Hepatocyte (in vitro differentiated cells): Measurements from ENCODE around the gene ENPP1. TPM values are rescaled to one million over a fixed set of nuclear protein-coding genes. Genes with fewer than 3 reads are reported as not detected.

Experiments used
- DNase-seq: peaks from one replicate; pipeline ENCODE4 v3.0.0-alpha.2; 2016; ENCODE audit warnings: low spot score
- H2AFZ ChIP-seq: fragments of 200-600 bp; sonication (generic); 2 replicates; pipeline ENCODE4 v1.6.0; 2016; ENCODE audit warnings: antibody characterized with exemption, mild to moderate bottlenecking
- H3K27ac ChIP-seq: fragments of 200-600 bp; sonication (generic); 2 replicates; pipeline ENCODE4 v1.5.1; 2016; ENCODE audit warnings: mild to moderate bottlenecking
- H3K27me3 ChIP-seq: fragments of 200-600 bp; sonication (generic); 2 replicates; pipeline ENCODE4 v1.6.1; 2016
- H3K36me3 ChIP-seq: fragments of 200-600 bp; sonication (generic); replicated peaks from 2 replicates; pipeline ENCODE4 v1.5.1; 2016; ENCODE audit warnings: low read depth; ENCODE audit not compliant: insufficient read depth
- H3K4me1 ChIP-seq: fragments of 200-600 bp; sonication (generic); 2 replicates; pipeline ENCODE4 v1.5.1; 2016; ENCODE audit warnings: mild to moderate bottlenecking, moderate library complexity; ENCODE audit not compliant: insufficient read depth
- H3K4me2 ChIP-seq: fragments of 200-600 bp; sonication (generic); 2 replicates; pipeline ENCODE4 v1.6.0; 2016
- H3K4me3 ChIP-seq: fragments of 200-600 bp; sonication (generic); 2 replicates; pipeline ENCODE4 v1.5.1; 2016; ENCODE audit warnings: mild to moderate bottlenecking
- H3K79me2 ChIP-seq: fragments of 200-600 bp; sonication (generic); 2 replicates; pipeline ENCODE4 v1.6.0; 2017; ENCODE audit warnings: mild to moderate bottlenecking
- H3K9me2 ChIP-seq: fragments of 200-600 bp; sonication (generic); replicated peaks from 2 replicates; pipeline ENCODE4 v1.6.0; 2017; ENCODE audit warnings: mild to moderate bottlenecking; ENCODE audit not compliant: insufficient read depth
- H3K9me3 ChIP-seq: fragments of 200-600 bp; sonication (generic); 2 replicates; pipeline ENCODE4 v1.5.1; 2016; ENCODE audit warnings: low read depth, mild to moderate bottlenecking
- H4K20me1 ChIP-seq: fragments of 200-600 bp; sonication (generic); 2 replicates; pipeline ENCODE4 v1.6.0; 2016; ENCODE audit warnings: mild to moderate bottlenecking; ENCODE audit not compliant: insufficient read depth, poor library complexity, severe bottlenecking
- EZH2 ChIP-seq: fragments of 200-600 bp; sonication (generic); IDR thresholded peaks from 2 replicates; pipeline ENCODE4 v1.6.1; 2016; ENCODE audit warnings: antibody characterized with exemption, mild to moderate bottlenecking, borderline replicate concordance
- EZH2phosphoT487 ChIP-seq: fragments of 200-600 bp; sonication (generic); IDR thresholded peaks from one replicate; pipeline ENCODE4 v1.6.1; 2018; ENCODE audit warnings: antibody characterized with exemption, mild to moderate bottlenecking, low read depth, moderate library complexity; ENCODE audit not compliant: unreplicated experiment, severe bottlenecking
- WGBS: methylation state at CpG from one replicate; pipeline ENCODE4 v1.1.6; 2016; ENCODE audit warnings: low lambda C conversion rate; ENCODE audit errors: missing lambda C conversion rate; 5-methylcytosine and 5-hydroxymethylcytosine counted together
- polyA plus RNA-seq: library from polyadenylated mRNA; unstranded; fragments of >200 nt; fragmentation: Nextera tagmentation; extraction: Ambion mirVana; gene quantifications from 2 replicates; pipeline ENCODE4 v1.2.1, GENCODE V29; 2016
- total RNA-seq: library from RNA; depleted of rRNA; stranded (reverse); fragments of >200 nt; gene quantifications from 2 replicates; pipeline ENCODE4 v1.2.3, GENCODE V29; 2014
- TF ChIP-seq, protein P1 (sequence below): fragments of 200-600 bp; sonication (generic); IDR thresholded peaks from 2 replicates; pipeline ENCODE4 v1.5.1; 2016; ENCODE audit warnings: antibody characterized with exemption, mild to moderate bottlenecking; ENCODE audit not compliant: poor library complexity

ENPP1 gene
- total and polyA plus RNA-seq, 2 experiments from 2014 or later: 74.7 to 86.9 TPM

DNA sequence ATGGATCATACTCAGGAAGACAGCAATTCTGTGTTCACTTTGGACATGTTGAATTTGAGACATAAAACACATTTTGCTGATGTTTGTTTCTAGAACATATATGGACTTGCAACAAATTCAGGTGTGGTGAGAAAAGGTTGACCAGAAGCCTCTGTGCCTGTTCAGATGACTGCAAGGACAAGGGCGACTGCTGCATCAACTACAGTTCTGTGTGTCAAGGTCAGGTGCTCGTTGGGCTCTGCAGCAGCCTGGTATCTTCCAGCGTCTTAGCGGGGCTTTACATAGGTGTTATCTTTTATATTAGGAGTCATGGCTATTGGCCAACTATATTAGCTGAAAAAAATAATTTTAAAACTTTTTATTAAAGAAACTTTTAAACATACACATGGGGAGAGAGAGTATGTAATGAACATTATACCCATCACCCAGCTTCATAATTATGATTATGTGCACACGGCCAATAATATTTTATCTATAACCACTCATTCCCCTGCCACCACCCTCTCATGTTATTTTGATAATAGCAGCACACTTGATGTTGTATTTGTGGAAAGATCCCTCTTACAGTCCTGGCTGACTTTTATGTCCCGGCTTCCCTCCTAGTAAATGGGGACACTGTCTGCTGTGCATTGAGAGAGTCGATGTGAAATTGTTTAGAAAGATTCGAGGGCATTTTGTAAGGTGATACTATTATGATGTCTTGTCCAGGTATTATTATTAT, 43.4 kb downstream of the ENPP1 start:
- Histone ChIP-seq H3K36me3 (no peaks in the 10 kb centered on the region), H3K9me2 (no peaks in the 10 kb centered on the region), H3K27ac (no peak overlapping the region), H3K9me3 (no peaks in the 10 kb centered on the region), H3K27me3 (no peaks in the 10 kb centered on the region), H3K79me2 (peaks cover 6% of the 10 kb centered on the region), H3K4me1 (no peaks in the 10 kb centered on the region), H2AFZ (no peak overlapping the region), H3K4me3 (no peak overlapping the region), H3K4me2 (no peak overlapping the region), H4K20me1 (no peaks in the 10 kb centered on the region)
- WGBS: 89% methylated on average over 8 of the region's 8 CpGs
- no peak for DNase-seq
- TF ChIP-seq, protein P1, sequence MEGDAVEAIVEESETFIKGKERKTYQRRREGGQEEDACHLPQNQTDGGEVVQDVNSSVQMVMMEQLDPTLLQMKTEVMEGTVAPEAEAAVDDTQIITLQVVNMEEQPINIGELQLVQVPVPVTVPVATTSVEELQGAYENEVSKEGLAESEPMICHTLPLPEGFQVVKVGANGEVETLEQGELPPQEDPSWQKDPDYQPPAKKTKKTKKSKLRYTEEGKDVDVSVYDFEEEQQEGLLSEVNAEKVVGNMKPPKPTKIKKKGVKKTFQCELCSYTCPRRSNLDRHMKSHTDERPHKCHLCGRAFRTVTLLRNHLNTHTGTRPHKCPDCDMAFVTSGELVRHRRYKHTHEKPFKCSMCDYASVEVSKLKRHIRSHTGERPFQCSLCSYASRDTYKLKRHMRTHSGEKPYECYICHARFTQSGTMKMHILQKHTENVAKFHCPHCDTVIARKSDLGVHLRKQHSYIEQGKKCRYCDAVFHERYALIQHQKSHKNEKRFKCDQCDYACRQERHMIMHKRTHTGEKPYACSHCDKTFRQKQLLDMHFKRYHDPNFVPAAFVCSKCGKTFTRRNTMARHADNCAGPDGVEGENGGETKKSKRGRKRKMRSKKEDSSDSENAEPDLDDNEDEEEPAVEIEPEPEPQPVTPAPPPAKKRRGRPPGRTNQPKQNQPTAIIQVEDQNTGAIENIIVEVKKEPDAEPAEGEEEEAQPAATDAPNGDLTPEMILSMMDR: no peak
- TF ChIP-seq EZH2phosphoT487 (no peak), EZH2 (no peak)

DNA sequence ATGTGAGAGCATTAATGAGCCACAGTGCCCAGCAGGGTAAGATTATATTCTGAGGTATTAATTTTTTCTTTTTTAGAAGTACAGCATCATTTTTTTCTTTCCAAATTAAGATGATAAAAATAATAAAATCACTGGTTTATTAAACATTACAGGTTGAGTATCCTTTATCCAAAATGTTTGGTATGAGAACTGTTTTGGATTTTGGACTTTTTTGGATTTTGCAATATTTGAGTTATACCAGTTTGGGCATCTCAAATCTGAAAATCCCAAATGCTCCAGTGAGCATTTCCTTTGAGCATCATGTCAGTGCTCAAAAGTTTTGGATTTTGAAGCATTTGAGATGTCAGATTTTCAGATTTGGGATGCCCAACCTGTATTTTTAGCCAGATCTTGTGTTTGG, 44.4 kb downstream of the ENPP1 start:
- no peaks in the 10 kb centered on the region for H3K36me3 ChIP-seq
- no peak for DNase-seq
- no peaks in the 10 kb centered on the region for H3K9me3 ChIP-seq
- TF ChIP-seq EZH2phosphoT487 (no peak), EZH2 (no peak)
- TF ChIP-seq, protein P1: no peak
- H3K4me1 ChIP-seq: no peaks in the 10 kb centered on the region
- no peaks in the 10 kb centered on the region for H4K20me1 ChIP-seq
- no peaks in the 10 kb centered on the region for H3K9me2 ChIP-seq
- H3K79me2 ChIP-seq: peaks cover 3% of the 10 kb centered on the region
- no peaks in the 10 kb centered on the region for H3K27me3 ChIP-seq
- no peak overlapping the region for H2AFZ ChIP-seq
- H3K4me3 ChIP-seq: no peak overlapping the region
- no peak overlapping the region for H3K4me2 ChIP-seq
- H3K27ac ChIP-seq: no peak overlapping the region

DNA sequence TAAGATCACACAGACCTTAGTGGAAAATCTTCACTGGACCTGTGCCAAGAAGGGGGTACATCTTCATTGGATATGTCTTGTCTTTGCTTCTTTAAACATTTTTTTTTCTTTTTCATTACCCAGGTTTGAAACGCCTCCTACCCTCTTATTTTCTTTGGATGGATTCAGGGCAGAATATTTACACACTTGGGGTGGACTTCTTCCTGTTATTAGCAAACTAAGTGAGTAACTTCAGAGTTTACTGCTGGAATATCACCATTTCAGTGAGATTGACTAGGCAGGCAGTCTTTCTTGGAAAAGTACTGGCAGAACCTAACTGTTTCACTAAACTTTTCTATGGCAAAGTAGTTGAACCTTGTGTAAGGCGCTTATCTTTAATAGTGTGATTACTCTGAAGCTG, 47.0 kb downstream of the ENPP1 start:
- Histone ChIP-seq H3K4me1 (no peaks in the 10 kb centered on the region), H2AFZ (no peak overlapping the region), H3K4me2 (no peak overlapping the region), H3K79me2 (no peaks in the 10 kb centered on the region), H3K9me3 (no peaks in the 10 kb centered on the region), H3K4me3 (no peak overlapping the region), H3K36me3 (no peaks in the 10 kb centered on the region), H3K9me2 (no peaks in the 10 kb centered on the region), H3K27me3 (no peaks in the 10 kb centered on the region), H3K27ac (no peak overlapping the region), H4K20me1 (no peaks in the 10 kb centered on the region)
- TF ChIP-seq EZH2 (no peak), EZH2phosphoT487 (no peak)
- TF ChIP-seq, protein P1: no peak
- DNase-seq: no peak
- WGBS: 97% methylated on average over 2 of the region's 2 CpGs
